Smooth muscle cell of bladder (primary cell): ENCODE measurements around the gene CXCL11. TPM values are rescaled to one million over a fixed set of nuclear protein-coding genes. Genes with fewer than 3 reads are reported as not detected.

Experiments
- total RNA-seq: library from RNA; depleted of rRNA; stranded (reverse); fragments of >200 nt; gene quantifications from 2 replicates; pipeline ENCODE4 v1.2.3, GENCODE V29; 2014

The CXCL11 gene
- total RNA-seq = 0.14 TPM in 1 of 2 replicates, not detected in the other

GRCh38 chr4:76035799-76036380, at the start of gene CXCL11:
Gene CXCL11 (minus strand): TSS chr4:76036070. CDS start chr4:76035987, 83 bp downstream.

GRCh38 chr4:76074468-76074867, 38.6 kb upstream of the CXCL11 start, which contains the start of gene ART3:
Gene ART3 (plus strand): TSS chr4:76074709. CDS start chr4:76075890, 1,181 bp downstream.

GRCh38 chr4:76023389-76023788, 12.5 kb downstream of the CXCL11 start, which contains the start of gene CXCL10:
Gene CXCL10 (minus strand): TSS chr4:76023497. CDS start chr4:76023431, 66 bp downstream.

GRCh38 chr4:76007089-76007862, 28.6 kb downstream of the CXCL11 start, which contains the start of gene CXCL9:
Gene CXCL9 (minus strand): TSS chr4:76007509. CDS start chr4:76007449, 60 bp downstream.

Other genes starting within 250 kb of the CXCL11 start
- gene PPEF2, start 133.6 kb downstream of the CXCL11 start, total RNA-seq = not detected in 2 replicates
- gene NAAA, start 95.1 kb downstream of the CXCL11 start, total RNA-seq = 33.0 and 41.0 TPM in 2 replicates
- 21.0 and 26.6 TPM in 2 replicates for gene SDAD1, start 45.1 kb downstream of the CXCL11 start, total RNA-seq
- under 0.01 TPM in 1 of 2 replicates, not detected in the other for gene CXCL9, start 28.6 kb downstream of the CXCL11 start, total RNA-seq
- 0.09 and 0.28 TPM in 2 replicates for gene CXCL10, start 12.6 kb downstream of the CXCL11 start, total RNA-seq
- gene ART3, start 38.6 kb upstream of the CXCL11 start, total RNA-seq = 0.09 and 0.28 TPM in 2 replicates
- 44.4 and 57.5 TPM in 2 replicates for gene NUP54, start 112.3 kb upstream of the CXCL11 start, total RNA-seq
- gene SCARB2, start 177.8 kb upstream of the CXCL11 start, total RNA-seq = 315 and 349 TPM in 2 replicates
- gene FAM47E, start 215.7 kb upstream of the CXCL11 start, total RNA-seq = 0.28 and 1.4 TPM in 2 replicates